ENCODE data around the gene STEAP3.

Gene STEAP3

DNA sequence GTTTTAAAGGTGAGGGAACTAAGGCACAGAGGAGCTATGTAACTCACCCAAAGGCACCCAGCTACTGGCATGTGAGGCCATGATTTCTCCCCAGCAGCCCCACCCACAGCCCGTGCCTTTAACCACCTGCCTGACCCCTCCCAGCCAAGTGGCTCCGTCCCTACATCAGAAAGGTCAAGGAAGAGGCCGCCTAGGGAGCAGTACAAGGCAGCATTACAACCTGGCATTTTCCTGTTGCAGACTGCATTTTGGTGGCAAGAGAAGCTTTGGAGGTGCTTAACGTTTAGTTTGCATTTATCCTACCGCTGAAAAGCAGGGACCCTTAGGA is 17.5 kb downstream of the STEAP3 start:
- H3K9me3 Mint-ChIP-seq = no peaks in the 10 kb centered on the region
- H3K27ac Mint-ChIP-seq = no peak overlapping the region
- no peaks in the 10 kb centered on the region for H3K4me1 Mint-ChIP-seq (ENCODE audit: low read depth)
- intact Hi-C loops (cut with micrococcal nuclease) = no loop called here
- no peaks in the 10 kb centered on the region for H3K36me3 Mint-ChIP-seq (ENCODE audit: low read depth)
- no peak overlapping the region for H3K4me3 Mint-ChIP-seq
- H3K27me3 Mint-ChIP-seq = no peaks in the 10 kb centered on the region

- Mint-ChIP-seq H3K27ac (no peak overlapping the region), H3K36me3 (ENCODE audit: low read depth) (peaks cover under 1% of the 10 kb centered on the region), H3K4me1 (ENCODE audit: low read depth) (no peaks in the 10 kb centered on the region), H3K9me3 (no peaks in the 10 kb centered on the region), H3K27me3 (no peaks in the 10 kb centered on the region), H3K4me3 (no peak overlapping the region)
- intact Hi-C loops (cut with micrococcal nuclease) = no loop called here
Measured at GRCh38 chr2:119242276-119243119, 18.9 kb downstream of the STEAP3 start.

- Mint-ChIP-seq H3K4me1 (ENCODE audit: low read depth) (no peaks in the 10 kb centered on the region), H3K9me3 (no peaks in the 10 kb centered on the region), H3K27ac (no peak overlapping the region), H3K27me3 (no peaks in the 10 kb centered on the region), H3K4me3 (no peak overlapping the region), H3K36me3 (ENCODE audit: low read depth) (peaks cover 12% of the 10 kb centered on the region)
- intact Hi-C loops (cut with micrococcal nuclease) = no loop called here
Measured at GRCh38 chr2:119243621-119244020, 20.0 kb downstream of the STEAP3 start.

DNA sequence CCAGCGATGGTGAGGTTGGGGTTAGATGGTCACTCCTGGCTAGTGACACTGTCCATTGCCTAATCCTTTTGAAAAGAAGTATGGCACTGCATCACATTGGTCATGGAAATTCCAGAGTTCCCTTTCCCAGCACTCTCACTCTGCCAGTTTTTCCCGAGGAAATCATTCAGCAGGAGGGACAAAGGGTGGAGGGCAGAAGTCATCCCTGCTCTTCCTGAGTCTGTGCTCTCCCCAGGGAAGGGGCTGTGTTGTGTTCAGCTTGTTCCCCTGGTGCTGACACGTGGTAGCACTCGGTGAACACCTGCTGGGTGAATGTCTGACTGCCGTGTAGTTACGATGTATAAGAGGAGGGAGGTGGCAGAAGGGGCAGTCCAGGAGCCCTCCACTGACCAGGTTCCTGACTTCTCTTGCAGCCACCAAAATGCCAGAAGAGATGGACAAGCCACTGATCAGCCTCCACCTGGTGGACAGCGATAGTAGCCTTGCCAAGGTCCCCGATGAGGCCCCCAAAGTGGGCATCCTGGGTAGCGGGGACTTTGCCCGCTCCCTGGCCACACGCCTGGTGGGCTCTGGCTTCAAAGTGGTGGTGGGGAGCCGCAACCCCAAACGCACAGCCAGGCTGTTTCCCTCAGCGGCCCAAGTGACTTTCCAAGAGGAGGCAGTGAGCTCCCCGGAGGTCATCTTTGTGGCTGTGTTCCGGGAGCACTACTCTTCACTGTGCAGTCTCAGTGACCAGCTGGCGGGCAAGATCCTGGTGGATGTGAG is 21.6 kb downstream of the STEAP3 start:
- peaks cover 23% of the 10 kb centered on the region for H3K36me3 Mint-ChIP-seq (ENCODE audit: low read depth)
- no peak overlapping the region for H3K27ac Mint-ChIP-seq
- no peak overlapping the region for H3K4me3 Mint-ChIP-seq
- intact Hi-C loops (cut with micrococcal nuclease) = no loop called here
- H3K27me3 Mint-ChIP-seq = no peaks in the 10 kb centered on the region
- no peaks in the 10 kb centered on the region for H3K9me3 Mint-ChIP-seq
- H3K4me1 Mint-ChIP-seq (ENCODE audit: low read depth) = no peaks in the 10 kb centered on the region

DNA sequence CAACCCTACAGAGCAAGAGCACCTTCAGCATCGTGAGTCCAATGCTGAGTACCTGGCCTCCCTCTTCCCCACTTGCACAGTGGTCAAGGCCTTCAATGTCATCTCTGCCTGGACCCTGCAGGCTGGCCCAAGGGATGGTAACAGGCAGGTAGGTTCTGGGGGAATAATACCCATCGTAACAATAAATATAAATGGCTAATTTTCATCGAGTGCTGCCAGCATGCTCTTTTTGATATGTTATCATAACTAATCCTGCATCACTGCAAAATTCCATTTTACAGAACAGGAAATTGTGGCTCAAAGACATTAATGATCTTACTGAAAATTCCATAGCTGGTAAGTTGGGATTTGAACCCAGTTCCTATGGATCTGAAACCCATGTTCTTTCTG is 22.2 kb downstream of the STEAP3 start:
- H3K27ac Mint-ChIP-seq = no peak overlapping the region
- no peak overlapping the region for H3K4me3 Mint-ChIP-seq
- intact Hi-C loops (cut with micrococcal nuclease) = no loop called here
- peaks cover 29% of the 10 kb centered on the region for H3K36me3 Mint-ChIP-seq (ENCODE audit: low read depth)
- H3K9me3 Mint-ChIP-seq = no peaks in the 10 kb centered on the region
- H3K4me1 Mint-ChIP-seq (ENCODE audit: low read depth) = no peaks in the 10 kb centered on the region
- H3K27me3 Mint-ChIP-seq = no peaks in the 10 kb centered on the region

- Mint-ChIP-seq H3K27ac (no peak overlapping the region), H3K36me3 (ENCODE audit: low read depth) (peaks cover 37% of the 10 kb centered on the region), H3K4me3 (no peak overlapping the region), H3K9me3 (no peaks in the 10 kb centered on the region), H3K27me3 (no peaks in the 10 kb centered on the region), H3K4me1 (ENCODE audit: low read depth) (no peaks in the 10 kb centered on the region)
- intact Hi-C loops (cut with micrococcal nuclease) = no loop called here
Measured at GRCh38 chr2:119246884-119247843, 23.5 kb downstream of the STEAP3 start.

GRCh38 chr2:119247844-119248271 is 24.2 kb downstream of the STEAP3 start:
- H3K36me3 Mint-ChIP-seq (ENCODE audit: low read depth) = peaks cover 37% of the 10 kb centered on the region
- intact Hi-C loops (cut with micrococcal nuclease) = no loop called here
- no peak overlapping the region for H3K4me3 Mint-ChIP-seq
- H3K4me1 Mint-ChIP-seq (ENCODE audit: low read depth) = no peaks in the 10 kb centered on the region
- no peak overlapping the region for H3K27ac Mint-ChIP-seq
- no peaks in the 10 kb centered on the region for H3K27me3 Mint-ChIP-seq
- H3K9me3 Mint-ChIP-seq = no peaks in the 10 kb centered on the region

DNA sequence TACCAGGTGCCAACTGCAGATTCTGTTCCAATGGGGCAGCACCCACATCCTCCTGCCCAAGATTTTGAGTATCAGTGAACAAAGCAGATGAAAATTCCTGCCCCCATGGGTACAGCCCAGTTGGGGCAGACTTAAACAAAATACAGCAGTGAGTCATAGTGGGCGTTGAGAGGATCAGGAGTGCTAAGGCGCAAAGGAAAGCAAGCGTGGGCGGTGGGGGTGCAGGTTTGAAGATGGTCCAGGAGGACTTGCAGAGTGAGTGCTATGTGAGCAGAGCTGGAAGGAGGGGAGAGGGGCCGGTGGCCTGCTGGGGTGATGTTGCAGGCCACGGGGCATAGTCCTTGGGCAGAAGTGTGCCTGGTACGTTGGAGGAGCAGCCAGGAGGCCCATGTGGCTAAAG is 24.7 kb downstream of the STEAP3 start:
- H3K9me3 Mint-ChIP-seq = no peaks in the 10 kb centered on the region
- no peaks in the 10 kb centered on the region for H3K27me3 Mint-ChIP-seq
- peaks cover 37% of the 10 kb centered on the region for H3K36me3 Mint-ChIP-seq (ENCODE audit: low read depth)
- H3K27ac Mint-ChIP-seq = no peak overlapping the region
- intact Hi-C loops (cut with micrococcal nuclease) = no loop called here
- no peaks in the 10 kb centered on the region for H3K4me1 Mint-ChIP-seq (ENCODE audit: low read depth)
- no peak overlapping the region for H3K4me3 Mint-ChIP-seq

GRCh38 chr2:119248751-119249150 is 25.1 kb downstream of the STEAP3 start:
- H3K4me1 Mint-ChIP-seq (ENCODE audit: low read depth) = no peaks in the 10 kb centered on the region
- H3K27me3 Mint-ChIP-seq = no peaks in the 10 kb centered on the region
- intact Hi-C loops (cut with micrococcal nuclease) = no loop called here
- H3K36me3 Mint-ChIP-seq (ENCODE audit: low read depth) = peaks cover 37% of the 10 kb centered on the region
- H3K9me3 Mint-ChIP-seq = no peaks in the 10 kb centered on the region
- H3K4me3 Mint-ChIP-seq = no peak overlapping the region
- no peak overlapping the region for H3K27ac Mint-ChIP-seq

GRCh38 chr2:119249311-119249710 is 25.7 kb downstream of the STEAP3 start:
- no peak overlapping the region for H3K4me3 Mint-ChIP-seq
- no peak overlapping the region for H3K27ac Mint-ChIP-seq

DNA sequence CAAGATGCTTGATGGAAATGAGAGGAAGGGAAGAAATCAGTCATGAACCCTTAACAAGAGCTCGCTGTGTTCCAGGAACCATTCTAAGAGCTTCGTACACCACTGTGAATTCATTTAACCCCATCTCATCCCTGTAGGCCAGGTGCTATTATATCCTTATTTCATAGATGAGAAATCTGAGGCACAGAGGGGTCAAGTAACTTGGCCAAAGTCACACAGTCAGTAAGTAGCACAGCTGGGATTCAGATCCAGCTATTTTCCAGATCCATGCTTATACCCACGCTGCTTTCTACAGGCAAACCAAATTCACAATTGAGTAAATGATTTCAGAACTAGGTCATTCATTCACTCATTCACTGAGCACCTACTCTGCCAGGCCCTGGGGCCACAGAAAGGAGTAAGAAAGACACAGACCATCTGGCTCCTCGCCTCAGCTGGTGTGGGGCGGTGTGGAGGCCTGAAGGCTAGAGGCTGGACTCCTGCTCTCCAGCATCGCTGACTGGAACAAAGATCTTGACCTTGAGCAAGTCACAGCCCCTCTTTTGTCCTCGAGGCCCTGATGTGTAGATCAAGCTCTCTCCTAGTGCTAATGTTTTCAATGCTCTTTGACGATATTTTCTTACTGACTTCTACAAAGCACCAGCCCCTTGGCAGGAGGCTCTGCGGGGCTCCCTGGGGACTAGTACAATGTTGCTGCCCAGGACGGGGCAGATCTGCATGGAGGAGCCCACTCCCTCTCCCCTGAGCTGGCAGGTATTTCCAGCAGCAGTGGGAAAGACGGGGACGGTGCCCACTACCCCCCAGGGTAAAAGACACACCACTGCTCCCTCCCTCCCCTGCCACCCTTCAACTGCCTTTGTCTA is 26.5 kb downstream of the STEAP3 start:
- Mint-ChIP-seq H3K27ac (no peak overlapping the region), H3K36me3 (ENCODE audit: low read depth) (peaks cover 44% of the 10 kb centered on the region), H3K27me3 (no peaks in the 10 kb centered on the region), H3K4me3 (no peak overlapping the region), H3K9me3 (no peaks in the 10 kb centered on the region), H3K4me1 (ENCODE audit: low read depth) (no peaks in the 10 kb centered on the region)
- intact Hi-C loops (cut with micrococcal nuclease) = no loop called here

More at GRCh38 chr2:119249311-119249710, 25.7 kb downstream of the STEAP3 start:
- no peaks in the 10 kb centered on the region for H3K9me3 Mint-ChIP-seq
- intact Hi-C loops (cut with micrococcal nuclease) = no loop called here
- H3K27me3 Mint-ChIP-seq = no peaks in the 10 kb centered on the region
- no peaks in the 10 kb centered on the region for H3K4me1 Mint-ChIP-seq (ENCODE audit: low read depth)
- peaks cover 37% of the 10 kb centered on the region for H3K36me3 Mint-ChIP-seq (ENCODE audit: low read depth)

DNA sequence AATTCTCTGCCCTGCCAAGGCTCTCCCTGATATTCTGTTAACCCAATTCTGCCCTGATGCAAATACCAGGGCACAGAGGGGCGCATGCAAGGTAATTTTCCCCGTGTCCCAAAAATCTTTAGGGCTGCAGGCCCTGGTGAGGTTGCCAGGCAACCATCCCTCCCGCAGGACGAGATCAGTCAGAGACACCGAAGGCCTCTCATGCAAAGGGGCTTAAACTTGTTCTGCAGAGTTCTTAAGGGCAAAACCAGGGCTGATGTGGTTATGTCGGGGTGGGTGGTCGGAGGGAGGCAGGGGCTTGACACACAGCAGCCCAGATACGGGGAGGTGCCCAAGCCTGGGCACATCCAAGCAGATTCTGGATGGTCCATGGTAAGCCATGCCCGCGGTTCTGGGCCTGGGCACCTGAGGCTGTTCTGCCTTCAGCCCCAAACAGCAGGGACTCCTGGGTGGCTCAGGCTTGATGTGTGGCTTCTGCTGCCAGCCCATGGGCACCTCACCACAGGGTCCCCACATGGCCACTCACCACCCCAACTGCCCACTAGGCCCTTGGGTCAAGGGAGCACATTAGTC is 27.2 kb downstream of the STEAP3 start:
- intact Hi-C loops (cut with micrococcal nuclease) = no loop called here
- H3K36me3 Mint-ChIP-seq (ENCODE audit: low read depth) = peaks cover 48% of the 10 kb centered on the region
- H3K4me3 Mint-ChIP-seq = no peak overlapping the region
- no peaks in the 10 kb centered on the region for H3K27me3 Mint-ChIP-seq
- H3K9me3 Mint-ChIP-seq = no peaks in the 10 kb centered on the region
- no peaks in the 10 kb centered on the region for H3K4me1 Mint-ChIP-seq (ENCODE audit: low read depth)
- H3K27ac Mint-ChIP-seq = no peak overlapping the region

GRCh38 chr2:119251652-119252051 is 28.0 kb downstream of the STEAP3 start:
- intact Hi-C loops (cut with micrococcal nuclease) = no loop called here
- no peaks in the 10 kb centered on the region for H3K9me3 Mint-ChIP-seq
- H3K27ac Mint-ChIP-seq = no peak overlapping the region

More at GRCh38 chr2:119251652-119252051, 28.0 kb downstream of the STEAP3 start:
- Mint-ChIP-seq H3K4me3 (no peak overlapping the region), H3K4me1 (ENCODE audit: low read depth) (no peaks in the 10 kb centered on the region), H3K36me3 (ENCODE audit: low read depth) (peaks cover 54% of the 10 kb centered on the region), H3K27me3 (no peaks in the 10 kb centered on the region)
